ENCODE results near the gene OR10G4. TPM values are rescaled to one million over a fixed set of nuclear protein-coding genes. Genes with fewer than 3 reads are reported as not detected.
"Not testable (repeated sequence)": the region's sequence is repeated elsewhere in the genome, so short reads cannot be mapped to it uniquely, and the experiment has no call there.

The OR10G4 gene, protein sequence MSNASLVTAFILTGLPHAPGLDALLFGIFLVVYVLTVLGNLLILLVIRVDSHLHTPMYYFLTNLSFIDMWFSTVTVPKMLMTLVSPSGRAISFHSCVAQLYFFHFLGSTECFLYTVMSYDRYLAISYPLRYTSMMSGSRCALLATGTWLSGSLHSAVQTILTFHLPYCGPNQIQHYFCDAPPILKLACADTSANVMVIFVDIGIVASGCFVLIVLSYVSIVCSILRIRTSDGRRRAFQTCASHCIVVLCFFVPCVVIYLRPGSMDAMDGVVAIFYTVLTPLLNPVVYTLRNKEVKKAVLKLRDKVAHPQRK
- total RNA-seq: not detected

DNA sequence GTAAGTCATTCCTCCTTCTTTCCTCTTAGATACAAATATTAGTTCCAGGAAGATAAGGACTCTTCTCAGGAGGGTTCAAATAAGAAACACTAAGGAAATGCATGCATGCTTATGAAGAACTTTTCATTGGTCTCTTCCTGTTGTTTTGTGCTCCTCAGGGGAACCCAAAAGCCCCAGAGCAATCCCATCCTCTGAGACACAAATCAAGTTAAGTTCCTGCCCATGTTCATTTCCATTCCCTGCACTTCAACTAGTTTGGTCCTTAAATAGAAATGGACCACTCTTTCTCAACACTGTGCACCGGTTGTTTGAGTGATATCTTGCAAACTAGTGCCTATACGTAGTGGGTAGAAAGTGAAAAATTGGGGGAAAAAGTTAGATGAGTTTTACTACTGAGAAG, at the start of gene OR10G4:
Gene OR10G4 (plus strand): TSS at position 301 of the 400 bp plus-strand sequence. CDS start 2,578 bp downstream, outside the sequence.
- ATAC-seq: no peak

DNA sequence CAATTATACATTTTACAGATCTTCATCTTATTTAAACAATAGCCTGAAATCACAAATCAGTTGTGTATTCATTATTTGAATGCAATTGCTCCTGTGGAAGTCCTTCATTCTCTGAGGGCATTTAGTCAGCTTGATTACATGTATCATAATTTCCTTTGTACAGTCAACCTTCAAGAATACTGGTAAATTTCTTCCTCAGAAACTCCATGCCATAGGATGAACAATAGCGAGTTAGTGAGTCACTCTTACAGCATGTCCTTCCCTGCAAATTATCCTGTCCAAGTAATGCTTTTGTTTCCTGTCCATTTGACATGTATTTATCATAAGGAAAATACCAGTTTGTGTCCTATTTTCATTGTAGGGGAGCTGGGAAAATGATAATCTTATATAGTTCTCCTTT, 39.0 kb upstream of the OR10G4 start:
- ATAC-seq: peak; percentile 74

DNA sequence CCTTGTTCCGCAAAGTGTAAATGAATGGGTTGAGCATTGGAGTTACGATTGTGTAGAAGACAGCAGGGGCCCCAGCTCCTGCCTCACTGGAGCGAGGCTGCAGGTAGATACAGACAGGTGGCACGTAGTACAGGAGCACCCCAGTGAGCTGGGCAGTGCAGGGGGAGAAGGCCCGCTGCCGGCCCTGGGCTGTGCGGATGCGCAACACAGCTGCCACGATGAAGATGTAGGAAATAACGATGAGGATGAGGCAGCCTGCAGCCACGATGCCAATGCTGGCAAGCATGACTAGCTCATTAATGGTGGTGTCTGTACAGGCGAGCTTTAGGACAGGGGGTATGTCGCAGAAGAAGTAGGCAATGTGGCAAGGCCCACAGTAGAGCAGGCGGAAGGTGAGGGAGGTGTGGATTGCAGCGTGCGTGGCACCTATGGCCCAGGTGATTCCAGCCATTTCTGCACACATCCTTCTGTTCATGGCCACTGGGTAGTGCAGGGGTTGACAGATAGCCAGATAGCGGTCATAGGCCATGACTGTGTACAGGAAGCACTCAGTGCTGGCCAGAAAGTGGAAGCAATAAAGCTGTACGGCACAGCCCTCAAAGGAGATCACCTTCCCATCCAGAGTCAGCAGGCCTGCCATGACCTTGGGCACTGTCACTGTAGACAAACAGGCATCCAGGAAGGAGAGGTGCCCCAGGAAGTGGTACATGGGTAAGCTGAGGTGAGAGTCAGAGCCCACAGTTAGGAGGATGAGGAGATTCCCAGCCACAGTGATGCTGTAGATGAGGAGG, 35.8 kb upstream of the OR10G4 start:
- ATAC-seq: no peak

DNA sequence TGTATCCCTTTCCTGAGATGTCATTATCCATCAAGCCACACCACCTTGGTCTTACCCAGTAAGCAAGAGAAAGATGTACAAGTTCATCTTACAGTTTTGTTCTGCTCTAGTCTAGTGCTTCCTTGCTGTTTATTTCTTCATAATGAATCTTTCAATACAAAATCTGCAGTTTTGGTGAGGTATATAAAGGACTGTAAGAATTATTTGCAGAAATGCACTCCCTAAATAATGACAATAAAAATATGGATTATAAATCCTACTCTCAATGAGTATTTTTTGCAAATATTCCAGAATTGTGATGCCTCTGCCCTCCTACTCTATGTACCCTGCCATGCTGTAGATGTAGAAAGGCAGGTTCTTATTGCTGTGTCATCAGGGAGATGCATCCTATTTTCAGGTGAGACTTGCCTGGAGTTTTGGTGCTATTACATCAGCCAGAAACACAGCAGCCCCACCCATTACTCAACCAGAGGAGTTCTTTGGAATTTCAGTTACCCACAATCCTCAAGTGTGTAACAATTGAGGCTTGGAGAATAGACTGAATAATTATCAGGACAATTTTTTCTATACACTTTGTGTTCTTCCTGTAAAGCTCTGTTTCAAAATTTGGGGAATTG, 35.0 kb upstream of the OR10G4 start, which contains the start of gene OR10S1:
Gene OR10S1 (minus strand): TSS at position 51 of the 617 bp plus-strand sequence. CDS start 117 bp downstream, outside the sequence.
- ATAC-seq: peak; percentile 15

DNA sequence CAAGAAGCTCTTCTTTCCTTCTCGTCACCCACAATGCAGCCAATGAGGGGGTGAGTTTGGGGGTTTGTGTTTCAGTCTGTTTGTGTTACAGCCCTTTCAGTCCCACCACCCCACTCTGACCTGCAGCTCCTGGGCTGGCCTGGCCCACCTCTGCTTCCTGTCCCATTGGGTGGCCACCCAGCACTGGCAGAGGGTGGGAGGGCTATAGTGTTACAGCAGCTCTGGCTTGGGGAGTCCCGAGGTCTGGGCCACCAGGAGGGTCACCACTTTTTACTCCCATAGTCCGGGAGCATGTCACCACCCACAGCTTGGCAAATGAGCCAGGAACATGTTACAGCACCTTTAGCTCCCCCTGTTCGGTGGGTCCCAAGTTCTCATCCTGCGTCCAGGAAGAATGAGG, 33.5 kb upstream of the OR10G4 start:
- ATAC-seq: no peak

DNA sequence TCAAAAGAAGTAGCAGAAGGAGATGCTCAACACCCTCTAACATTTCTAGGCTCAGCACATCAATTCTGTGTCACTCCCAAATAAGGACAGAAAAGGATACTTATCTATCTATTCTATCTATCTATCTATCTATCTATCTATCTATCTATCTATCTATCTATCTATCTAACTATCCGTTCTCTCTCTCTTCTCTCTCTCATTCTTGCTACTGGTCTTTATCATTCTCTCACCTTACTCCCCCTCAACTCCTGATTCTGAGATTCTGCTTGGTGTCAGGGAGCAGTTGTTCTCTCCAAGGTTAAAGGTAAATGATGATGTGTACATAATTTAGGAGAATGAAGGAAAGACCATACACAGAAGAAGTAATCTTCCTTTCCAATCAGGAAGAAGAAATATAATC, 17.7 kb upstream of the OR10G4 start, which contains the start of gene OR10G6:
Gene OR10G6 (minus strand): TSS at position 43 of the 400 bp plus-strand sequence. CDS start 0 bp downstream, at position 43.
- ATAC-seq: no peak

DNA sequence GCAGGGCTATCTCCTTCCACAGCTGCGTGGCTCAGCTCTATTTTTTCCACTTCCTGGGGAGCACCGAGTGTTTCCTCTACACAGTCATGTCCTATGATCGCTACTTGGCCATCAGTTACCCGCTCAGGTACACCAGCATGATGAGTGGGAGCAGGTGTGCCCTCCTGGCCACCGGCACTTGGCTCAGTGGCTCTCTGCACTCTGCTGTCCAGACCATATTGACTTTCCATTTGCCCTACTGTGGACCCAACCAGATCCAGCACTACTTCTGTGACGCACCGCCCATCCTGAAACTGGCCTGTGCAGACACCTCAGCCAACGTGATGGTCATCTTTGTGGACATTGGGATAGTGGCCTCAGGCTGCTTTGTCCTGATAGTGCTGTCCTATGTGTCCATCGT, 3.0 kb downstream of the OR10G4 start:
- ATAC-seq: not testable (repeated sequence)

DNA sequence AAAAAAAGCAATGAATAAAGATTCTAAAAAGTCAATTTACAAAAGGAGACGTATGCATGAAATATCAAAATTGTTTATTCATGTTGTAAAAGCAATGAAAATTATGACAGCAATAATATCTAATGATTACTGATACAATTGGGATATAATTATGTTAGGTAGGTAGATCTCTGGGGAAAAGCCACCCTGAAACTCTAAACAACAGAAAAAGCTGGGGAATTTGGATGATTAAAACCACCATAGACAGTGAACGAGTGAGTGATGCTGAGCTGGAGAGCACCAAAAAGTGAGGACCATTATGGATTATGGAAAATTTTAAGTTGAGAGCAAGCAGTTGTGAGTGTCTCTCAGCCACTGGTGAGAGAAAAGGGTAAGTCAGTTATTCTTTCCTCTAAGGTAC, 13.7 kb downstream of the OR10G4 start, which contains the start of gene OR10G8:
Gene OR10G8 (plus strand): TSS at position 301 of the 400 bp plus-strand sequence. CDS start 2,825 bp downstream, outside the sequence.
- no peak for ATAC-seq

DNA sequence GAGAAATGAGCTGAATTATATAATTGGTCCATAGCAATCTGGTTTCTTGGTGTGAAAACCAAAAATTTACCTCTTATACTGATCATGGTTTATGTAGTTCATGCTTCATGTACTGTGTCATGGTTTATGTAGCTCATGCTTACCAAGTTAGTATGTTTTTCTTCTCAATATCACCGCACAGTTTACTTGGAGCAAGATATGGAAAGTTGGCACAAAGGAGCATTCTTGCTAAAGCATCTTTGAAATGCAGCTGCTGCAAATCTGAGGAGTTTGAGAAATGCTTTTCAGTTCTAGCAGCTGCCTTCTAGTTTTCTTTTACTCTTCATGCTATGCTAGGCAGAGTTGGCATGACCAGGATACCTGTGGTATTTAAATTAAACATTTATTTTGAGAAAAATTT, 23.9 kb downstream of the OR10G4 start:
- ATAC-seq: no peak

DNA sequence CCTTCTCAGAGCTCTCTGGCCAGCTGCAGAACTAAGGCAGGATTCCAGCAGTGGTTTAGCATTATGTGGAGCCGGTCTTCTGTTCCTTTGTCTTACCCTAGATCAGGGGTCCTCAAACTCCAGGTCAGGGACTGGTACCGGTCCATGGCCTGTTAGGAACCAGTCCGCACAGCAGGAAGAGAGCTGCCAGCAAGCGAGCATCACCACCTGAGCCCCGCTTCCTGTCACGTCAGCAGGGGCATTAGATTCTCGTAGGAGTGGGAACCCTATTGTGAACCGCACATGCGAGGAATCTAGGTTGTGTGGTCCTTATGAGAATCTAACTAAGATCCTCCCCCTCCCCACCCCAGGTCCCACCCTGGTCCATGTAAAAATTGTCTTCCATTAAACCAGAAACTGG, 26.8 kb downstream of the OR10G4 start:
- no peak for ATAC-seq

DNA sequence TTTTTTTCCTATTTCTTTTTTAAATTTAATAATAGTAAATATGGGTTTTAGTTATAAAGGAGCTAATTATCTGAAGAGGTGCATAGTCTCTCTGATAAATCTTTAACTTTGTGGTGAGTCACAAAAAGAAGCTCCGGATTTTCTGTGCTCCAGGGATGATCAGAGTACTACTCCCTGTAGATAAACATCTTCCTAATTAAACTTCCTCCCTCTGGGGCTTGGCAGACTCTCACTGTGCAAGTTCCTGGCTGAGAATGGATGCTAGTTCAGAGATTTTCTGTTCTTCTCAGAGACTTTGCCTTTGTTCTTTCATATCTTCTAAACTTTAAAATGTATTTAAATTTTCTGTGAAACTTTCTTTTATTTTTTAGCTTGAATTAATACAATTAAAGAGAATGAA, 28.5 kb downstream of the OR10G4 start, which contains the start of gene OR10G7:
Gene OR10G7 (minus strand): TSS at position 72 of the 400 bp plus-strand sequence. CDS start 2,324 bp downstream, outside the sequence.
- no peak for ATAC-seq

DNA sequence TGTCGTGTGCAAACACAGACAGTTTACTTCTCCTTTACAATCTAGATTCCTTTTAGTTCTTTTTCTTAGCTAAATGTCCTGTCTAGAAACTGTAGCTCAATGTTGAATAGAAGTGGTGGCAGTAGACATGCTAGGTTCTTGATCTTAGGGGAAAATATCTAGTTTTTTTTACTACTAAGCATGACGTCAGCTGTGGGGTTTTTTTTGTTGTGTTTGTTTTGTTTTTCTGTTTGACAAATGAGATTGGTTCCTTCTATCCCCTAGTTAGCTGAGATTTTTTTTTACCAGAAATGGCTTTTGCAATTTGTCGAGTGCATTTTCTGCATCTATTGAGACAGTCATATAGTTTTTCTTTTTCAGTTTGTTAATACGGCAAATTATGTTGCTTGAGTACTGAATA, 30.6 kb downstream of the OR10G4 start:
- ATAC-seq: no peak

DNA sequence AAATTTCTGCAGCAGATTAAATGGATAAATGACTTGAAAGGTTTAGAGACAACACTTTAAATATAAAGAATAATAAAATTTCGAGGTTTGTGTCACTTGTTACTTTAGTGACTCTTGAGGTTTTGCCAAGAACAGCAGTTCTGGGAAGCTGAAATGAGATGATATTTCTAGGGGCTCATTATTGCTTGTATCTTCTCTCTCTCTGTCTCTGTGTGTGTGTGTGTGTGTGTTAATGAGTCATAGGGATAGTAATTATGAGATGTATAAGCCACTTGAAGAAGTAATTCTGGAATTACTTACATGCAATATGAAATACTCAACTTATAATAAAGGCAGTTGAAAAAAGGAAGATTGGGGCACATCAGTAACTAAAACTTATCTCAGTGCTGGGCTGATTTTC, 38.0 kb downstream of the OR10G4 start:
- ATAC-seq: no peak

DNA sequence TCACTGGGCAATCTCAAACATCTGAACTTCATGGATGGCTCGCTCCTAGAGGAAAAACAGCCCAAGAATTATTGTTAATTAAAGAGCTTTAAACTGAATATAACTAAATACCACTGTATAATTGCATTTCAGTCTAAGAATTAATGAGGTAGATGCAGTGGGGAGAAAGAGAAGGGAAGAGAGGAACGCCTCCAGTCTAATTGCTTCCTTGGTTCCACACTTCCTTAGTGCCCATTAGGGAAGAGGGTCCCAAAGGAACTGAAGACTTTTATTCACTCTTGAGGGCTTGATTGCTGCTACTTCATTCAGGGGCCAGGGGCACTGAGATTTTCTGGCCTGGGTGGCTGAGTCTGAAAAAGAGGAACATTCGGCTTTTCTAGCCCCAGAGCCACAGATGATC, 40.2 kb downstream of the OR10G4 start:
- no peak for ATAC-seq

Other genes with a start within 250 kb of the OR10G4 start
- not detected for gene OR6M1, start 206.6 kb upstream of the OR10G4 start, total RNA-seq
- not detected for gene TMEM225, start 127.3 kb upstream of the OR10G4 start, total RNA-seq
- not detected for gene OR8D4, start 110.8 kb upstream of the OR10G4 start, total RNA-seq
- gene OR4D5, start 73.4 kb upstream of the OR10G4 start, total RNA-seq: not detected
- not detected for gene OR6T1, start 69.2 kb upstream of the OR10G4 start, total RNA-seq
- not detected for gene OR10S1, start 35.2 kb upstream of the OR10G4 start, total RNA-seq
- gene OR10G6, start 17.8 kb upstream of the OR10G4 start, total RNA-seq: not detected
- not detected for gene OR10G9, start 10.0 kb downstream of the OR10G4 start, total RNA-seq
- not detected for gene OR10G8, start 13.8 kb downstream of the OR10G4 start, total RNA-seq
- gene OR10G7, start 28.3 kb downstream of the OR10G4 start, total RNA-seq: not detected
- 9.6 TPM for gene VWA5A, start 102.5 kb downstream of the OR10G4 start, total RNA-seq
- not detected for gene OR10D3, start 170.3 kb downstream of the OR10G4 start, total RNA-seq
- gene OR8G1, start 228.1 kb downstream of the OR10G4 start, total RNA-seq: not detected
- gene OR8G5, start 243.4 kb downstream of the OR10G4 start, total RNA-seq: not detected

Measured in esophagus mucosa (tissue), 1 donor.